ENCODE measurements around the gene FAM3B.

FAM3B gene

GRCh38 chr21:41325138-41325912 lies 8.7 kb downstream of the FAM3B start:
- no peaks in the 10 kb centered on the region for H3K79me1 ChIP-seq (ENCODE audit: low read length)
- no peak overlapping the region for H3K4ac ChIP-seq (ENCODE audit: low read depth, low read length)
- H3K27ac ChIP-seq (ENCODE audit: low read depth, low read length): no peak overlapping the region
- no peak overlapping the region for H2BK12ac ChIP-seq (ENCODE audit: low read length)
- no peak overlapping the region for H4K8ac ChIP-seq (ENCODE audit: low read depth, low read length)
- H2AK5ac ChIP-seq (ENCODE audit: low read length): no peak overlapping the region
- H3K14ac ChIP-seq (ENCODE audit: low read length): no peak overlapping the region
- H3K23ac ChIP-seq (ENCODE audit: low read length): no peak overlapping the region
- no peak overlapping the region for H2AFZ ChIP-seq (ENCODE audit: insufficient read depth, low read length, poor library complexity)
- DNase-seq: no peak
- WGBS (ENCODE audit: extremely low coverage, insufficient coverage, insufficient read length): no CpG with 5 or more reads among the region's 7 CpGs
- no peak overlapping the region for H2BK5ac ChIP-seq (ENCODE audit: low read depth, low read length, poor library complexity)
- no peak overlapping the region for H3K9ac ChIP-seq (ENCODE audit: low read length)
- H3K18ac ChIP-seq (ENCODE audit: low read length): no peak overlapping the region
- H3K36me3 ChIP-seq (ENCODE audit: control insufficient read depth in 1 of 2, insufficient read depth in 2 of 2, low read length in 2 of 2): no peaks in the 10 kb centered on the region
- no peak overlapping the region for H3K4me3 ChIP-seq (ENCODE audit: low read depth, low read length)
- H4K91ac ChIP-seq (ENCODE audit: low read depth, low read length): no peak overlapping the region
- H4K12ac ChIP-seq (ENCODE audit: low read depth, low read length): no peak overlapping the region
- no peak overlapping the region for H2BK120ac ChIP-seq (ENCODE audit: insufficient read depth, low read length, poor library complexity)
- no peaks in the 10 kb centered on the region for H3K9me3 ChIP-seq (ENCODE audit: insufficient read depth, low read depth, low read length)
- no peaks in the 10 kb centered on the region for H3K4me1 ChIP-seq (ENCODE audit: control insufficient read depth in 1 of 2, insufficient read depth in 2 of 2, low read length in 2 of 2)
- no peak overlapping the region for H3K4me2 ChIP-seq (ENCODE audit: low read length)
- H3K27me3 ChIP-seq (ENCODE audit: insufficient read depth, low read length): no peaks in the 10 kb centered on the region
- no peaks in the 10 kb centered on the region for H3K79me2 ChIP-seq (ENCODE audit: control insufficient read depth, insufficient read depth, low read length, poor library complexity)

GRCh38 chr21:41326414-41327080 lies 9.9 kb downstream of the FAM3B start:
- WGBS (ENCODE audit: extremely low coverage, insufficient coverage, insufficient read length): no CpG with 5 or more reads among the region's 13 CpGs
- H3K27me3 ChIP-seq (ENCODE audit: insufficient read depth, low read length): no peaks in the 10 kb centered on the region
- no peak overlapping the region for H3K4ac ChIP-seq (ENCODE audit: low read depth, low read length)
- H3K4me2 ChIP-seq (ENCODE audit: low read length): no peak overlapping the region
- H3K14ac ChIP-seq (ENCODE audit: low read length): no peak overlapping the region
- H3K9me3 ChIP-seq (ENCODE audit: insufficient read depth, low read depth, low read length): no peaks in the 10 kb centered on the region
- no peak for DNase-seq
- H4K91ac ChIP-seq (ENCODE audit: low read depth, low read length): no peak overlapping the region
- no peak overlapping the region for H4K8ac ChIP-seq (ENCODE audit: low read depth, low read length)
- no peaks in the 10 kb centered on the region for H3K79me1 ChIP-seq (ENCODE audit: low read length)
- no peak overlapping the region for H3K27ac ChIP-seq (ENCODE audit: low read depth, low read length)
- no peaks in the 10 kb centered on the region for H3K79me2 ChIP-seq (ENCODE audit: control insufficient read depth, insufficient read depth, low read length, poor library complexity)
- no peak overlapping the region for H2BK120ac ChIP-seq (ENCODE audit: insufficient read depth, low read length, poor library complexity)
- H2AFZ ChIP-seq (ENCODE audit: insufficient read depth, low read length, poor library complexity): no peak overlapping the region
- no peak overlapping the region for H3K4me3 ChIP-seq (ENCODE audit: low read depth, low read length)
- no peak overlapping the region for H2BK12ac ChIP-seq (ENCODE audit: low read length)
- no peaks in the 10 kb centered on the region for H3K4me1 ChIP-seq (ENCODE audit: control insufficient read depth in 1 of 2, insufficient read depth in 2 of 2, low read length in 2 of 2)
- H3K9ac ChIP-seq (ENCODE audit: low read length): no peak overlapping the region
- H3K18ac ChIP-seq (ENCODE audit: low read length): no peak overlapping the region
- no peaks in the 10 kb centered on the region for H3K36me3 ChIP-seq (ENCODE audit: control insufficient read depth in 1 of 2, insufficient read depth in 2 of 2, low read length in 2 of 2)
- H4K12ac ChIP-seq (ENCODE audit: low read depth, low read length): no peak overlapping the region
- H2BK5ac ChIP-seq (ENCODE audit: low read depth, low read length, poor library complexity): no peak overlapping the region
- H2AK5ac ChIP-seq (ENCODE audit: low read length): no peak overlapping the region
- no peak overlapping the region for H3K23ac ChIP-seq (ENCODE audit: low read length)

GRCh38 chr21:41327753-41328152 lies 11.2 kb downstream of the FAM3B start:
- H3K23ac ChIP-seq (ENCODE audit: low read length): no peak overlapping the region
- no CpG with 5 or more reads among the region's 8 CpGs for WGBS (ENCODE audit: extremely low coverage, insufficient coverage, insufficient read length)

GRCh38 chr21:41328660-41329607 lies 12.3 kb downstream of the FAM3B start:
- no peak overlapping the region for H4K91ac ChIP-seq (ENCODE audit: low read depth, low read length)
- H3K79me1 ChIP-seq (ENCODE audit: low read length): no peaks in the 10 kb centered on the region
- no peak overlapping the region for H3K18ac ChIP-seq (ENCODE audit: low read length)
- H3K23ac ChIP-seq (ENCODE audit: low read length): no peak overlapping the region
- H3K4me3 ChIP-seq (ENCODE audit: low read depth, low read length): no peak overlapping the region
- H3K27me3 ChIP-seq (ENCODE audit: insufficient read depth, low read length): no peaks in the 10 kb centered on the region
- no peak for DNase-seq
- no peak overlapping the region for H2BK12ac ChIP-seq (ENCODE audit: low read length)
- H3K14ac ChIP-seq (ENCODE audit: low read length): no peak overlapping the region
- no peak overlapping the region for H3K9ac ChIP-seq (ENCODE audit: low read length)
- no peaks in the 10 kb centered on the region for H3K36me3 ChIP-seq (ENCODE audit: control insufficient read depth in 1 of 2, insufficient read depth in 2 of 2, low read length in 2 of 2)
- no CpG with 5 or more reads among the region's 16 CpGs for WGBS (ENCODE audit: extremely low coverage, insufficient coverage, insufficient read length)
- H3K79me2 ChIP-seq (ENCODE audit: control insufficient read depth, insufficient read depth, low read length, poor library complexity): no peaks in the 10 kb centered on the region
- H3K4me1 ChIP-seq (ENCODE audit: control insufficient read depth in 1 of 2, insufficient read depth in 2 of 2, low read length in 2 of 2): no peaks in the 10 kb centered on the region
- no peak overlapping the region for H3K4me2 ChIP-seq (ENCODE audit: low read length)
- H3K27ac ChIP-seq (ENCODE audit: low read depth, low read length): no peak overlapping the region
- H2BK120ac ChIP-seq (ENCODE audit: insufficient read depth, low read length, poor library complexity): no peak overlapping the region
- H3K4ac ChIP-seq (ENCODE audit: low read depth, low read length): no peak overlapping the region
- H2AFZ ChIP-seq (ENCODE audit: insufficient read depth, low read length, poor library complexity): no peak overlapping the region
- H4K12ac ChIP-seq (ENCODE audit: low read depth, low read length): no peak overlapping the region
- H3K9me3 ChIP-seq (ENCODE audit: insufficient read depth, low read depth, low read length): no peaks in the 10 kb centered on the region
- H4K8ac ChIP-seq (ENCODE audit: low read depth, low read length): no peak overlapping the region
- H2BK5ac ChIP-seq (ENCODE audit: low read depth, low read length, poor library complexity): no peak overlapping the region
- H2AK5ac ChIP-seq (ENCODE audit: low read length): no peak overlapping the region

More at GRCh38 chr21:41327753-41328152, 11.2 kb downstream of the FAM3B start:
- Histone ChIP-seq H3K18ac (ENCODE audit: low read length) (no peak overlapping the region), H3K79me1 (ENCODE audit: low read length) (no peaks in the 10 kb centered on the region), H2AFZ (ENCODE audit: insufficient read depth, low read length, poor library complexity) (no peak overlapping the region), H2AK5ac (ENCODE audit: low read length) (no peak overlapping the region), H4K12ac (ENCODE audit: low read depth, low read length) (no peak overlapping the region), H2BK12ac (ENCODE audit: low read length) (no peak overlapping the region), H3K4me1 (ENCODE audit: control insufficient read depth in 1 of 2, insufficient read depth in 2 of 2, low read length in 2 of 2) (no peaks in the 10 kb centered on the region), H2BK120ac (ENCODE audit: insufficient read depth, low read length, poor library complexity) (no peak overlapping the region), H3K4me3 (ENCODE audit: low read depth, low read length) (no peak overlapping the region), H3K27ac (ENCODE audit: low read depth, low read length) (no peak overlapping the region), H4K8ac (ENCODE audit: low read depth, low read length) (no peak overlapping the region), H3K79me2 (ENCODE audit: control insufficient read depth, insufficient read depth, low read length, poor library complexity) (no peaks in the 10 kb centered on the region), H3K4me2 (ENCODE audit: low read length) (no peak overlapping the region), H3K9ac (ENCODE audit: low read length) (no peak overlapping the region), H3K9me3 (ENCODE audit: insufficient read depth, low read depth, low read length) (no peaks in the 10 kb centered on the region), H3K36me3 (ENCODE audit: control insufficient read depth in 1 of 2, insufficient read depth in 2 of 2, low read length in 2 of 2) (no peaks in the 10 kb centered on the region), H3K14ac (ENCODE audit: low read length) (no peak overlapping the region), H3K4ac (ENCODE audit: low read depth, low read length) (no peak overlapping the region), H2BK5ac (ENCODE audit: low read depth, low read length, poor library complexity) (no peak overlapping the region), H4K91ac (ENCODE audit: low read depth, low read length) (no peak overlapping the region), H3K27me3 (ENCODE audit: insufficient read depth, low read length) (no peaks in the 10 kb centered on the region)
- DNase-seq: no peak
